H9 (cell line): ENCODE measurements around the gene PHACTR2. TPM values are rescaled to one million over a fixed set of nuclear protein-coding genes. Genes with fewer than 3 reads are reported as not detected.

Experiments
- DNase-seq: peaks from one replicate; pipeline ENCODE4 v3.0.0-alpha.2; 2017
- H2AFZ ChIP-seq: one replicate; pipeline ENCODE4 v1.6.1; 2013; ENCODE audit warnings: mild to moderate bottlenecking, low read length, control low read depth, moderate library complexity
- H2AK5ac ChIP-seq: 2 replicates; pipeline ENCODE4 v1.6.1; 2013; ENCODE audit warnings: low read length, control low read depth, mixed read lengths; ENCODE audit not compliant: insufficient read length
- H2BK120ac ChIP-seq: one replicate; pipeline ENCODE4 v1.6.1; 2013; ENCODE audit warnings: low read depth, mild to moderate bottlenecking, low read length, control low read depth, inconsistent platforms; ENCODE audit not compliant: poor library complexity, severe bottlenecking
- H2BK12ac ChIP-seq: 2 replicates; pipeline ENCODE4 v1.6.1; 2013; ENCODE audit warnings: low read length, control low read depth, mixed read lengths, low read depth; ENCODE audit not compliant: insufficient read length
- H2BK15ac ChIP-seq: 2 replicates; pipeline ENCODE4 v1.6.1; 2013; ENCODE audit warnings: low read depth, low read length, control low read depth
- H2BK20ac ChIP-seq: one replicate; pipeline ENCODE4 v1.6.1; 2013; ENCODE audit warnings: low read depth, mild to moderate bottlenecking, low read length, control low read depth, inconsistent platforms; ENCODE audit not compliant: poor library complexity, severe bottlenecking
- H2BK5ac ChIP-seq: 2 replicates; pipeline ENCODE4 v1.6.1; 2013; ENCODE audit warnings: low read length, control low read depth, mixed read lengths; ENCODE audit not compliant: insufficient read length
- H3K14ac ChIP-seq: 2 replicates; pipeline ENCODE4 v1.6.1; 2013; ENCODE audit warnings: low read length, control low read depth; ENCODE audit not compliant: insufficient read depth
- H3K18ac ChIP-seq: 2 replicates; pipeline ENCODE4 v1.6.1; 2013; ENCODE audit warnings: low read depth, mild to moderate bottlenecking, mixed read lengths, low read length, control low read depth; ENCODE audit not compliant: insufficient read length
- H3K23ac ChIP-seq: 2 replicates; pipeline ENCODE4 v1.6.1; 2013; ENCODE audit warnings: low read length, control low read depth, mixed read lengths, low read depth; ENCODE audit not compliant: insufficient read length
- H3K23me2 ChIP-seq: 2 replicates; pipeline ENCODE4 v1.6.1; 2013; ENCODE audit warnings: low read depth, mild to moderate bottlenecking, mixed read lengths, low read length, control low read depth; ENCODE audit not compliant: insufficient read length, poor library complexity, severe bottlenecking
- H3K27ac ChIP-seq: 2 replicates; pipeline ENCODE4 v1.5.1; 2013; ENCODE audit warnings: low read length, control low read depth, mixed read lengths, low read depth; ENCODE audit not compliant: insufficient read length
- H3K27me3 ChIP-seq: 2 replicates; pipeline ENCODE4 v1.6.1; 2013; ENCODE audit warnings: low read length, control low read depth, inconsistent platforms; ENCODE audit not compliant: insufficient read depth
- H3K4ac ChIP-seq: 2 replicates; pipeline ENCODE4 v1.6.1; 2013; ENCODE audit warnings: low read depth, mild to moderate bottlenecking, control low read depth, inconsistent platforms, low read length, moderate library complexity
- H3K4me1 ChIP-seq: 2 replicates; pipeline ENCODE4 v1.6.1; 2013; ENCODE audit warnings: low read length, control low read depth, inconsistent platforms; ENCODE audit not compliant: insufficient read depth
- H3K4me2 ChIP-seq: 2 replicates; pipeline ENCODE4 v1.6.1; 2013; ENCODE audit warnings: low read length, control low read depth, mixed read lengths; ENCODE audit not compliant: insufficient read length, insufficient read depth
- H3K56ac ChIP-seq: 2 replicates; pipeline ENCODE4 v1.6.1; 2013; ENCODE audit warnings: low read depth, mild to moderate bottlenecking, mixed read lengths, low read length, control low read depth; ENCODE audit not compliant: insufficient read length
- H3K79me1 ChIP-seq: 2 replicates; pipeline ENCODE4 v1.6.1; 2013; ENCODE audit warnings: low read depth, mild to moderate bottlenecking, moderate library complexity, low read length, control low read depth, inconsistent platforms; ENCODE audit not compliant: insufficient read depth, poor library complexity, severe bottlenecking
- H3K79me2 ChIP-seq: 2 replicates; pipeline ENCODE4 v1.6.1; 2013; ENCODE audit warnings: low read length, control low read depth, inconsistent platforms; ENCODE audit not compliant: insufficient read depth
- H3K9ac ChIP-seq: 2 replicates; pipeline ENCODE4 v1.6.1; 2013; ENCODE audit warnings: low read length, control low read depth, mixed read lengths; ENCODE audit not compliant: insufficient read length; ENCODE audit errors: extremely low read depth
- H3K9me3 ChIP-seq: one replicate; pipeline ENCODE4 v1.6.1; 2013; ENCODE audit warnings: low read depth, low read length, inconsistent platforms; ENCODE audit not compliant: control insufficient read depth
- H3T11ph ChIP-seq: one replicate; pipeline ENCODE4 v1.6.1; 2013; ENCODE audit warnings: mild to moderate bottlenecking, low read length, control low read depth, inconsistent platforms
- H4K20me1 ChIP-seq: one replicate; pipeline ENCODE4 v1.6.1; 2013; ENCODE audit not compliant: control insufficient read depth, insufficient read length, insufficient read depth
- H4K5ac ChIP-seq: 2 replicates; pipeline ENCODE4 v1.6.1; 2013; ENCODE audit warnings: low read depth, mild to moderate bottlenecking, mixed read lengths, low read length, control low read depth; ENCODE audit not compliant: insufficient read length
- H4K8ac ChIP-seq: replicated peaks from 2 replicates; pipeline ENCODE4 v1.6.1; 2013; ENCODE audit warnings: low read length, control low read depth, mixed read lengths, low read depth; ENCODE audit not compliant: insufficient read length
- H4K91ac ChIP-seq: 2 replicates; pipeline ENCODE4 v1.6.1; 2013; ENCODE audit warnings: low read depth, mild to moderate bottlenecking, moderate library complexity, mixed read lengths, low read length, control low read depth; ENCODE audit not compliant: insufficient read length
- H3K27ac Mint-ChIP-seq, 3 experiments: 2 replicates in 2 of 3; 3 replicates in 1 of 3; pipeline ENCODE4 v1.8.0; 2020 to 2021; ENCODE audit warnings: mixed read lengths in 3 of 3, mild to moderate bottlenecking in 1 of 3, moderate library complexity in 1 of 3
- H3K27me3 Mint-ChIP-seq: 2 replicates; pipeline ENCODE4 v1.8.0; 2021; ENCODE audit warnings: low read depth, mild to moderate bottlenecking, moderate library complexity, mixed read lengths
- H3K36me3 Mint-ChIP-seq, 3 experiments: 2 replicates in 2 of 3; 3 replicates in 1 of 3; pipeline ENCODE4 v1.8.0; 2020 to 2021; ENCODE audit warnings: low read depth in 3 of 3, mixed read lengths in 3 of 3; ENCODE audit not compliant: insufficient read depth in 1 of 3
- H3K4me1 Mint-ChIP-seq, 2 experiments: 2 replicates each; pipeline ENCODE4 v1.8.0; 2020; ENCODE audit warnings: mixed read lengths in 2 of 2
- H3K4me3 Mint-ChIP-seq, 2 experiments: 2 replicates in 1 of 2; 3 replicates in 1 of 2; pipeline ENCODE4 v1.8.0; 2020 to 2021; ENCODE audit warnings: mild to moderate bottlenecking in 2 of 2, mixed read lengths in 2 of 2, moderate library complexity in 1 of 2
- H3K9me3 Mint-ChIP-seq, 2 experiments: 2 replicates in 1 of 2; 3 replicates in 1 of 2; pipeline ENCODE4 v1.8.0; 2020; ENCODE audit warnings: mild to moderate bottlenecking in 2 of 2, mixed read lengths in 2 of 2, moderate library complexity in 1 of 2
- CTCF ChIP-seq: fragments of 200-600 bp; sonication (generic); conservative IDR thresholded peaks from 3 replicates; pipeline ENCODE4 v1.8.0; 2021; ENCODE audit warnings: antibody characterized with exemption, mild to moderate bottlenecking
- WGBS: extraction: QIAGEN DNeasy Blood & Tissue Kit; methylation state at CpG from one replicate; pipeline ENCODE4 v1.1.7; 2013; ENCODE audit warnings: missing lambda C conversion rate, low lambda C conversion rate, mixed read lengths; ENCODE audit not compliant: insufficient read length; ENCODE audit errors: extremely low coverage; 5-methylcytosine and 5-hydroxymethylcytosine counted together
- total RNA-seq: library from RNA; stranded (reverse); gene quantifications from 2 replicates; pipeline ENCODE4 v1.2.1, GENCODE V29; 2021

PHACTR2 gene
- total RNA-seq, 1 experiment from 2014 or later = 131 TPM

GRCh38 chr6:143655541-143655940 lies 22.2 kb upstream of the PHACTR2 start:
- Histone ChIP-seq H3K56ac (no peak overlapping the region), H3T11ph (no peak overlapping the region), H2BK120ac (no peak overlapping the region), H3K14ac (no peak overlapping the region), H3K9ac (no peak overlapping the region), H3K23me2 (no peaks in the 10 kb centered on the region), H3K79me2 (no peaks in the 10 kb centered on the region), H4K91ac (no peak overlapping the region), H2BK12ac (no peak overlapping the region), H2BK5ac (no peak overlapping the region), H3K4ac (no peak overlapping the region), H2BK20ac (no peak overlapping the region), H2AK5ac (no peak overlapping the region), H3K4me1 (no peaks in the 10 kb centered on the region), H4K20me1 (no peaks in the 10 kb centered on the region), H3K27me3 (no peaks in the 10 kb centered on the region), H4K5ac (no peak overlapping the region), H2AFZ (no peak overlapping the region), H3K4me2 (no peak overlapping the region), H4K8ac (no peak overlapping the region), H3K18ac (no peak overlapping the region), H3K27ac (no peak overlapping the region), H3K9me3 (peaks cover 9% of the 10 kb centered on the region), H3K23ac (no peak overlapping the region), H2BK15ac (no peak overlapping the region), H3K79me1 (no peaks in the 10 kb centered on the region)
- no peak overlapping the region for H3K4me3 Mint-ChIP-seq
- peaks cover 25 to 30% of the 10 kb centered on the region in 2 experiments for H3K9me3 Mint-ChIP-seq
- no CpG with 5 or more reads among the region's 5 CpGs for WGBS
- DNase-seq = no peak
- H3K36me3 Mint-ChIP-seq = peaks cover 12 to 22% (median 18%) of the 10 kb centered on the region in 3 experiments
- no peak overlapping the region for H3K27ac Mint-ChIP-seq
- H3K4me1 Mint-ChIP-seq = peaks cover 9 to 11% of the 10 kb centered on the region in 2 experiments; a peak in 3 of 4 replicates
- TF ChIP-seq CTCF = no peak
- no peaks in the 10 kb centered on the region for H3K27me3 Mint-ChIP-seq
